ENCODE measurements around the gene BTBD19. TPM values are rescaled to one million over a fixed set of nuclear protein-coding genes. Genes with fewer than 3 reads are reported as not detected.

BTBD19 gene
- total RNA-seq, 1 donor from 2014 or later: 4.4 TPM

DNA sequence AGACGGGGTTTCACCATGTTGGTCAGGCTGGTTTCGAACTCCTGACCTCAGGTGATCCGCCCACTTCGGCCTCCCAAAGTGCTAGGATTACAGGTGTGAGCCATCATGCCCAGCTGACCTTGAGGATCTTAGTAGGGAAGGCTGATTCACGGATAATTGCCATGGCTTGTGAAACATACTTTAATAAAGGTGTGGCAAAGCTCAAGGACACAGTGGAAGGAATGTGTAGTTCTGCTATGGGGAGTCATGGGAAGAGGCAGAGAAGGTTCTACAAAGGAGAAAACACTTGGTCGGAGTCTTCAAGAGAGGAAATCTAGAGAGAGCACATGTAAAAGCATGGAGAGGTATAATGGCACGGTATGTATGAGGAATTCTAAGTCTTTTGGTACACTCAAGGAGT, 47.4 kb downstream of the BTBD19 start:
- DNase-seq (ENCODE audit: low read depth): no peak

GRCh38 chr1:44857446-44857845, 49.1 kb downstream of the BTBD19 start:
- DNase-seq (ENCODE audit: low read depth): no peak

DNA sequence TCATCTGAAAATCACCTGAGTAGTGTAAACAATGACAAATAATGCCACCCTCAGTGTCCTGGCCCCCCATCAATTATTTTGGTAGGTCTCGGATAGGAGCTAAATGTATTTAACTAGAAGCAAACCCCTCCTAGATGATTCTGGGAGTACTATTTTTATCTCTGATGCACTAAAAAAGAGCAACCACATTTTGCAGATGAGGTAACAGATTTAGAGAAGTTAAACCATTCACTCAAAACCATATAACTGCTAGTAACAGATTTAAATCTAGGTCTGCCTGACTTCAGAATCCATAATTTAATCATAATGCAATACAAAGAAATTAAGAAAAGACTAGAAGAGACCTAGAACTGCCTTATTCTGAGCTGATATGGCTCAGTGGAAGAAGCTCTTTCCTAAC, 52.0 kb downstream of the BTBD19 start:
- DNase-seq (ENCODE audit: low read depth): no peak

- DNase-seq (ENCODE audit: low read depth): no peak
Measured at GRCh38 chr1:44860891-44861425, 52.6 kb downstream of the BTBD19 start.

DNA sequence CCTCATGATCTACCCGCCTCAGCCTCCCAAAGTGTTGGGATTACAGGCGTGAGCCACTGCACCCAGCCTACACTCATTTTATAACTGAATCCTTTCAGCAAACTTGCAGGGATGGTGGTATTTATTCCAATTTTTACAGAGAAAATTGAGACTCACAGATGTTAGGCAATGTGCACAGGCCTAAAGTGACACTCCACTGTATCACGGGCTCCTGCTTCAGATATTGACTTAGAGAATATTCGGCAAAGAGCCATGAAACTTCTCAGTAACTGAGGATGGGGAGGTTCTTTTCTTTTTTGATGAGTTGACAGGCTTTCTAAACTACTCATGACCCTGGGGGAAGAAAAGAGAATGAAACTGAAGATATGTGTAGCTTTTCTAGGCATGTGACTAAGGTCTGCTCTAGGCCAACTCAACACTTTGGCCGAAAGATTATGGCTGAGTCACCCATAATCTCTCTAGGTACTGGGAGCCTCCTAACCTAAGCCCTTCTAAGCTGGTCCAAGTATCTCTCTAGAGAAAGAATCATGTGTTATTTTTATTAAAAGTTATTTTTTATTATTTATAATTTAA, 54.6 kb downstream of the BTBD19 start:
- DNase-seq (ENCODE audit: low read depth): no peak

Other genes starting within 250 kb of the BTBD19 start
- gene TMEM53, start 134.0 kb upstream of the BTBD19 start, total RNA-seq: 8.4 and 8.9 TPM in 2 replicates
- 6.7 TPM in 1 of 2 replicates, not detected in the other for gene ARMH1, start 133.8 kb upstream of the BTBD19 start, total RNA-seq
- not detected in 2 replicates for gene RNU5D-1, start 77.4 kb upstream of the BTBD19 start, total RNA-seq
- 0.94 and 15.5 TPM in 2 replicates for gene KIF2C, start 68.7 kb upstream of the BTBD19 start, total RNA-seq
- 915 and 2,161 TPM in 2 replicates for gene RPS8, start 33.0 kb upstream of the BTBD19 start, total RNA-seq
- 0.15 TPM in 1 of 2 replicates, not detected in the other for gene BEST4, start 20.4 kb upstream of the BTBD19 start, total RNA-seq
- 14.2 and 16.6 TPM in 2 replicates for gene PLK3, start 8.1 kb upstream of the BTBD19 start, total RNA-seq
- 0.30 and 1.7 TPM in 2 replicates for gene DYNLT4, start 1.2 kb upstream of the BTBD19 start, total RNA-seq
- 0.10 TPM in 1 of 2 replicates, not detected in the other for gene PTCH2, start 34.7 kb downstream of the BTBD19 start, total RNA-seq
- 29.0 and 30.2 TPM in 2 replicates for gene EIF2B3, start 178.1 kb downstream of the BTBD19 start, total RNA-seq
- 23.1 and 53.7 TPM in 2 replicates for gene HECTD3, start 202.8 kb downstream of the BTBD19 start, total RNA-seq
- 81.5 and 156 TPM in 2 replicates for gene UROD, start 203.7 kb downstream of the BTBD19 start, total RNA-seq

Data from renal cortical epithelial cell (primary cell).